HepG2 (cell line): ENCODE data around the gene AGFG1. TPM values are rescaled to one million over a fixed set of nuclear protein-coding genes. Genes with fewer than 3 reads are reported as not detected.

Source experiments
- ATAC-seq: fragments of 200-7000 bp; cut with Tn5 transposase; 3 replicates; pipeline ENCODE4 v1.9.1; 2020; ENCODE audit warnings: mild to moderate bottlenecking, moderate library complexity
- BruUV-seq: library from RNA; stranded (reverse); fragments of 400-500 nt; replicated peaks from 2 replicates; lab custom pipeline; 2021; lab: Mats Ljungman, UMichigan
- CTCF ChIA-PET: fragments of 300-600 bp; formaldehyde crosslinking; extraction: SDS; loops from one replicate; lab custom pipeline; 2021; ENCODE audit warnings: low total read pairs, inconsistent platforms, low intra/inter-chr PET ratio; lab: Yijun Ruan, JAX
- POLR2A ChIA-PET: fragments of 350-600 bp; sonication (Branson Sonifier 250); formaldehyde crosslinking; loops from one replicate; lab custom pipeline; 2020; ENCODE audit warnings: antibody characterized with exemption, inconsistent platforms; lab: Yijun Ruan, JAX
- DNase-seq: peaks from one replicate; pipeline ENCODE4 v3.0.0-alpha.2; 2015; ENCODE audit warnings: low spot score
- FAIRE-seq: peaks from 3 replicates; lab custom pipeline; 2011; peaks lifted over from hg19 to GRCh38; lab: Jason Lieb, UNC
- H2AFZ ChIP-seq: one replicate; pipeline ENCODE4 v1.6.1; 2011; ENCODE audit warnings: low read length, inconsistent platforms
- H3K27ac ChIP-seq: fragments of 300-600 bp; 3 replicates; pipeline ENCODE4 v1.8.0; 2011; ENCODE audit warnings: mixed run types, mild to moderate bottlenecking, mixed read lengths, low read length, inconsistent platforms; ENCODE audit not compliant: insufficient read depth; ENCODE audit errors: extremely low read length
- H3K27me3 ChIP-seq, 2 experiments: fragments of 200-600 bp in 1 of 2; 2 replicates in 1 of 2; 3 replicates in 1 of 2; pipeline versions ENCODE4 v1.6.0 to v1.8.0; 2011; ENCODE audit warnings: low read length in 2 of 2, mild to moderate bottlenecking in 2 of 2, moderate library complexity in 2 of 2, inconsistent platforms in 1 of 2; ENCODE audit not compliant: insufficient read depth in 2 of 2, control insufficient read depth in 1 of 2
- H3K36me3 ChIP-seq, 2 experiments: fragments of 200-600 bp in 1 of 2; replicated peaks in 1 of 2; 2 replicates in 1 of 2; 3 replicates in 1 of 2; pipeline versions ENCODE4 v1.5.1 to v1.8.0; 2011; ENCODE audit warnings: low read length in 2 of 2, inconsistent platforms in 1 of 2; ENCODE audit not compliant: insufficient read depth in 2 of 2, control insufficient read depth in 1 of 2
- H3K4me1 ChIP-seq: 2 replicates; pipeline ENCODE4 v1.5.1; 2012; ENCODE audit warnings: low read length, inconsistent platforms; ENCODE audit not compliant: insufficient read depth
- H3K4me2 ChIP-seq: 2 replicates; pipeline ENCODE4 v1.6.0; 2011; ENCODE audit warnings: low read depth, low read length, inconsistent platforms
- H3K4me3 ChIP-seq, 3 experiments: fragments of 200-600 bp in 1 of 3; sonication (generic), shearing (Covaris generic) in 1 of 3; replicated peaks in 1 of 3; 2 replicates each; pipeline ENCODE4 v1.5.1; 2011 to 2016; ENCODE audit warnings: low read length in 3 of 3, inconsistent platforms in 2 of 3, low read depth in 2 of 3, mild to moderate bottlenecking in 2 of 3, control low read depth in 1 of 3, mixed read lengths in 1 of 3; ENCODE audit not compliant: insufficient read depth in 1 of 3
- H3K79me2 ChIP-seq: one replicate; pipeline ENCODE4 v1.6.1; 2011; ENCODE audit warnings: low read length, inconsistent platforms; ENCODE audit not compliant: insufficient read depth
- H3K9ac ChIP-seq: 2 replicates; pipeline ENCODE4 v1.6.0; 2011; ENCODE audit warnings: mild to moderate bottlenecking, low read depth, low read length, inconsistent platforms; ENCODE audit not compliant: insufficient read depth
- H3K9me3 ChIP-seq: 2 replicates; pipeline ENCODE4 v1.5.1; 2012; ENCODE audit warnings: mild to moderate bottlenecking, low read length
- H4K20me1 ChIP-seq: 2 replicates; pipeline ENCODE4 v1.6.0; 2011; ENCODE audit warnings: inconsistent platforms, mild to moderate bottlenecking, low read length, moderate library complexity; ENCODE audit not compliant: insufficient read depth
- ARHGAP35 ChIP-seq: sonication (generic); formaldehyde crosslinking; IDR thresholded peaks from 2 replicates; pipeline ENCODE4 v1.9.0; 2022; ENCODE audit warnings: mild to moderate bottlenecking, inconsistent platforms, moderate library complexity, missing genetic modification reagents, borderline replicate concordance
- ATF6 ChIP-seq: sonication (generic); formaldehyde crosslinking; conservative IDR thresholded peaks from 2 replicates; pipeline ENCODE4 v1.4.0; 2020; ENCODE audit warnings: missing genetic modification reagents
- CAMTA2 ChIP-seq: sonication (generic); formaldehyde crosslinking; IDR thresholded peaks from 2 replicates; pipeline ENCODE4 v1.4.0; 2020; ENCODE audit warnings: mild to moderate bottlenecking, missing genetic modification reagents, borderline replicate concordance
- HMG20A ChIP-seq: IDR thresholded peaks from 2 replicates; pipeline ENCODE4 v1.6.1; 2016; ENCODE audit warnings: borderline replicate concordance
- JUNB ChIP-seq: sonication (generic); formaldehyde crosslinking; IDR thresholded peaks from 2 replicates; pipeline ENCODE4 v1.8.0; 2022; ENCODE audit warnings: missing genetic modification reagents, mild to moderate bottlenecking, borderline replicate concordance
- JUND ChIP-seq: sonication (generic); formaldehyde crosslinking; IDR thresholded peaks from 2 replicates; pipeline ENCODE4 v1.8.0; 2022; ENCODE audit warnings: mild to moderate bottlenecking, missing genetic modification reagents
- NONO ChIP-seq, 2 experiments: fragments of 450-650 bp in 1 of 2; sonication (generic) in 1 of 2; formaldehyde crosslinking in 1 of 2; IDR thresholded peaks in 1 of 2; conservative IDR thresholded peaks in 1 of 2; 2 replicates each; pipeline versions ENCODE4 v1.6.1 to v1.8.0; 2017 to 2022; ENCODE audit warnings: mild to moderate bottlenecking in 1 of 2, missing genetic modification reagents in 1 of 2, moderate library complexity in 1 of 2
- RNF2 ChIP-seq: fragments of 450-650 bp; conservative IDR thresholded peaks from 2 replicates; pipeline ENCODE4 v1.6.1; 2016; ENCODE audit warnings: low read depth
- SNAI1 ChIP-seq: sonication (generic); formaldehyde crosslinking; IDR thresholded peaks from 2 replicates; pipeline ENCODE4 v1.5.0; 2020; ENCODE audit warnings: mild to moderate bottlenecking, missing genetic modification reagents, borderline replicate concordance
- SRSF4 ChIP-seq: fragments of 200-400 bp; formaldehyde crosslinking; IDR thresholded peaks from one replicate; pipeline ENCODE4 v1.6.1; 2018; ENCODE audit warnings: mild to moderate bottlenecking, low read depth, low read length, moderate library complexity; ENCODE audit not compliant: poor library complexity, severe bottlenecking
- ZBTB21 ChIP-seq: sonication (generic); formaldehyde crosslinking; IDR thresholded peaks from 2 replicates; pipeline ENCODE4 v1.4.0; 2020; ENCODE audit warnings: missing genetic modification reagents
- ZNF441 ChIP-seq: sonication (generic); formaldehyde crosslinking; IDR thresholded peaks from 2 replicates; pipeline ENCODE4 v1.7.0; 2021; ENCODE audit warnings: missing genetic modification reagents, borderline replicate concordance
- ZNF7 ChIP-seq: IDR thresholded peaks from 2 replicates; pipeline ENCODE4 v1.6.1; 2016; ENCODE audit warnings: missing biosample characterization, missing genetic modification reagents
- ZNF746 ChIP-seq: sonication (generic); formaldehyde crosslinking; IDR thresholded peaks from 2 replicates; pipeline ENCODE4 v1.8.0; 2022; ENCODE audit warnings: mild to moderate bottlenecking, missing genetic modification reagents
- ZNF781 ChIP-seq: sonication (generic); formaldehyde crosslinking; IDR thresholded peaks from 2 replicates; pipeline ENCODE4 v1.5.1; 2020; ENCODE audit warnings: borderline replicate concordance, mild to moderate bottlenecking, missing genetic modification reagents; ENCODE audit errors: not compliant biosample characterization
- ZSCAN20 ChIP-seq: sonication (generic); formaldehyde crosslinking; IDR thresholded peaks from 2 replicates; pipeline ENCODE4 v1.4.0; 2020; ENCODE audit warnings: missing genetic modification reagents, mild to moderate bottlenecking, borderline replicate concordance
- WGBS: methylation state at CpG from one replicate; pipeline ENCODE4 v1.1.6; 2017; ENCODE audit warnings: low lambda C conversion rate; 5-methylcytosine and 5-hydroxymethylcytosine counted together
- in situ Hi-C: cut with HindIII; loops from 2 replicates; pipeline ENCODE4 v1.10.0; 2017; ENCODE audit warnings: low pct_unique_long_range_greater_than_20kb; ENCODE audit not compliant: extremely low pct_ligation_motif_present
- intact Hi-C: fragments of 100-400 bp; cut with micrococcal nuclease; formaldehyde crosslinking; loops from one replicate; pipeline ENCODE4 v1.10.0; 2022; ENCODE audit not compliant: unreplicated experiment
- polyA plus RNA-seq, 8 experiments: library from polyadenylated mRNA; depleted of rRNA in 3 of 8; stranded (reverse) in 7 of 8; unstranded in 1 of 8; fragments of >200 nt; fragmentation: Illumina TruSeq in 4 of 8; extraction: Trizol in 4 of 8; gene quantifications; 2 replicates each; pipeline versions ENCODE4 v1.2.1 to v1.2.3, GENCODE V29; 2011 to 2016; ENCODE audit warnings: low read depth in 4 of 8, missing spikeins in 1 of 8, mixed read lengths in 1 of 8; ENCODE audit not compliant: insufficient read depth in 1 of 8
- total RNA-seq, 5 experiments: library from RNA; depleted of rRNA; stranded (reverse); fragments of >200 nt; fragmentation: Illumina TruSeq; extraction: Trizol; gene quantifications; 2 replicates each; pipeline ENCODE4 v1.2.3, GENCODE V29; 2016; ENCODE audit warnings: low read depth in 1 of 5

The AGFG1 gene
- total and polyA plus RNA-seq, 2 of the 13 experiments (the other 11 are each of a cell fraction or from before 2014, with no cell fraction given), result 145 to 168 TPM

- Histone ChIP-seq H3K4me1 (peaks cover 8% of the 10 kb centered on the region), H3K4me3 (no peak overlapping the region), H3K27me3 (no peaks in the 10 kb centered on the region), H3K9ac (no peak overlapping the region), H3K79me2 (no peaks in the 10 kb centered on the region), H2AFZ (no peak overlapping the region), H3K4me2 (no peak overlapping the region), H3K27ac (no peak overlapping the region), H4K20me1 (no peaks in the 10 kb centered on the region), H3K36me3 (no peaks in the 10 kb centered on the region), H3K9me3 (peaks cover under 1% of the 10 kb centered on the region; the same call in 1 of the 2 replicates)
- TF ChIP-seq JUNB, result no peak
- no peak for TF ChIP-seq ZSCAN20 (CRISPR knock-in tag)
- no peak for TF ChIP-seq RNF2
- no peak for TF ChIP-seq ZNF781 (CRISPR knock-in tag)
- no peak for TF ChIP-seq ZBTB21 (CRISPR knock-in tag)
- no peak for TF ChIP-seq ATF6 (CRISPR knock-in tag)
- TF ChIP-seq JUND, result no peak
- ATAC-seq (no peak), DNase-seq (no peak), FAIRE-seq (no peak)
- POLR2A ChIA-PET, result no interaction called here
- in situ Hi-C loops (no loop called here), intact Hi-C loops (no loop called here)
- CTCF ChIA-PET, result no interaction called here
- no TSS peak for BruUV-seq
- WGBS, result 84% methylated on average over 5 of the region's 5 CpGs
Observed at GRCh38 chr2:227439214-227439613, 32.7 kb upstream of the AGFG1 start.

GRCh38 chr2:227442639-227443038, 29.3 kb upstream of the AGFG1 start:
- intact Hi-C loops (no loop called here), in situ Hi-C loops (no loop called here)
- H3K4me1 ChIP-seq, result peaks cover 16% of the 10 kb centered on the region
- DNase-seq, result no peak
- H3K9me3 ChIP-seq, result no peaks in the 10 kb centered on the region
- no peak for FAIRE-seq
- ChIA-PET POLR2A (interaction anchor here (1.3 kb wide), 1 partner anchor 9 kb away, joined by 4 read pairs; no protein-coding TSS in a partner anchor), CTCF (no interaction called here)
- no peak overlapping the region for H3K9ac ChIP-seq
- H4K20me1 ChIP-seq, result no peaks in the 10 kb centered on the region
- no peaks in the 10 kb centered on the region for H3K36me3 ChIP-seq
- no peak overlapping the region for H3K27ac ChIP-seq
- H3K4me3 ChIP-seq, result no peak overlapping the region
- no TSS peak for BruUV-seq
- no peaks in the 10 kb centered on the region for H3K27me3 ChIP-seq
- WGBS, result 89% methylated on average over 1 of the region's 1 CpG
- ATAC-seq, result no peak
- no peaks in the 10 kb centered on the region for H3K79me2 ChIP-seq
- H2AFZ ChIP-seq, result no peak overlapping the region
- no peak overlapping the region for H3K4me2 ChIP-seq
- no peak for TF ChIP-seq CAMTA2 (CRISPR knock-in tag)
- no peak for TF ChIP-seq ZNF7 (CRISPR knock-in tag)
- TF ChIP-seq HMG20A (CRISPR knock-in tag), result no peak
- TF ChIP-seq SNAI1 (CRISPR knock-in tag), result no peak
- no peak for TF ChIP-seq NONO (IDR thresholded peaks at IDR 0.05)
- no peak for TF ChIP-seq NONO (CRISPR knock-in tag; conservative IDR thresholded peaks at IDR 0.05)
- TF ChIP-seq ARHGAP35 (CRISPR knock-in tag), result no peak
- no peak for TF ChIP-seq ZNF746 (CRISPR knock-in tag)
- no peak for TF ChIP-seq SRSF4
- TF ChIP-seq ZNF441 (CRISPR knock-in tag), result no peak
